ENCODE data around the gene ABHD2.
"Not testable (repeated sequence)": the region's sequence is repeated elsewhere in the genome, so short reads cannot be mapped to it uniquely, and the experiment has no call there.

The ABHD2 gene

DNA sequence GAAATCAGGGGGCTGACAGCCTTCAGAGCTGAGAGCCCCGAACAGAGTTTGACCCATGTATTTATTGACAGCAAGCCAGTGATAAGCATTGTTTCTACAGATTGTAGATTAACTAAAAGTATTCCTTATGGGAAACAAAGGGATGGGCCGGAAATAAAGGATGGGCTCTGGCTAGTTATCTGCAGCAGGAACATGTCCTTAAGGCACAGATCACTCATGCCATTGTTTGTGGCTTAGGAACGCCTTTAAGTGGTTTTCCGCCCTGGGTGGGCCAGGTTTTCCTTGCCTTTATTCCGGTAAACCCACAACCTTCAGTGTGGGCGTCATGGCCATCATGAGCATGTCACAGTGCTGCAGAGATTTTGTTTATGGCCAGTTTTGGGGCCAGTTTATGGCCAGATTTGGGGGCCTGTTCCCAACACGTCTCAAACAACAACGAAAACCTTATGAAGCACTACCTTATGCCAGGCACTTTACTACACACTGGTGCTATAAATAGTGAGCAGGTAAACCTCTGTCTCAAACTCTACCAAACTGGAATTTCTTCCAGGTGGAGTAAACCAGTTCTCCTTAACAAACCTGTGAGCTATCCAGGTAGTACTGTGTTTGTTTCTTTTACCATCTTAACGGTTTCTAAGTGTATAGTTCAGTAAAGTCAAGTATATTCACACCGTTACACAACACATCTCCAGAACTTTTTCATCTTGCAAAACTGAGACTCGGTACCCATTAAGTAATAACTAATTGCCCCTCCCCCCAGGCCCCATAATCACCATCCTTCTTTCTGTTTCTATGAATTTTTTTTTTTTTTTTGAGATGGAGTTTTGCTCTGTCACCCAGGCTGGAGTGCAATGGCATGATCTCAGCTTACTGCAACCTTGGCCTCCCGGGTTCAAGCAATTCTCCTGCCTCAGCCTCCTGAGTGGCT is 151.9 kb downstream of the ABHD2 start:
- H3K36me3 ChIP-seq (ENCODE audit: control insufficient read depth, low read depth, low read length); H3K27ac ChIP-seq (ENCODE audit: low read length); H3K9me3 ChIP-seq (ENCODE audit: control insufficient read depth, low read depth, low read length); H3K9ac ChIP-seq (ENCODE audit: low read length); H3K4me3 ChIP-seq (ENCODE audit: low read length); H3K27me3 ChIP-seq (ENCODE audit: control insufficient read depth, insufficient read depth, low read length); H3K4me1 ChIP-seq (ENCODE audit: control insufficient read depth, low read depth, low read length): not testable (repeated sequence)

DNA sequence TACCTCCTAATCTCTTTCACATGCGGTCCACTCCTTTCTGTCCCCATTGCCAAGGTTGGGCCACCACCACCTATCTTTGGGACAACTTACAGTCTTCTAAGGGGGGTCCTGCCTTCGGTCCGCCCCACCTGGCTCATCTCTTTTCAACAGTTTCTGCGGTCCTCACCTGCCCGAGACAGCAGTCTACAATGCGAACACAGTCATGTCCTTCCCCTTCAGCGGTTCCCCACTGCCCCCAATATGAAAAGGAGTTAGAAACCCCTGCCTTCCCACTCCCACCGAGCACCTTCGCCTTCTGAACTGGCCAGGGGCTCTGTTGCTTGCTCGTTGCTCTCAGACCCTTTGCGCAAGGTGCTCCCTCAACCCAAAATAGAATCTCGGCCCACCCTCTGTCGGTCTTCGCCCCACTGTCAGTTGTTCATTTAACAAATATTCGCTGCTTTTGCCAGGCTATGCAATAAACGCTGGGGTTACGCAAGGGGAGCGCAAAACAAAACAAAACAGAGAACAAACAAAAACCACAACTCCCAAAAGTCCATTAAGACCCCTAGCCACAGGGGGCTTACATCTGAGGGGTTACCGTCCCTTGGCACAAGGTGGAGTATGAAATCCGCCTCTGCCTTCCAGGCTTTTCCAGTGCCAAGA is 154.9 kb downstream of the ABHD2 start:
- Histone ChIP-seq H3K36me3 (ENCODE audit: control insufficient read depth, low read depth, low read length) (peaks cover 11% of the 10 kb centered on the region), H3K27me3 (ENCODE audit: control insufficient read depth, insufficient read depth, low read length) (no peaks in the 10 kb centered on the region), H3K4me1 (ENCODE audit: control insufficient read depth, low read depth, low read length) (no peaks in the 10 kb centered on the region), H3K27ac (ENCODE audit: low read length) (no peak overlapping the region), H3K9ac (ENCODE audit: low read length) (peak overlapping the region; percentile 83), H3K4me3 (ENCODE audit: low read length) (peak overlapping the region; percentile 94), H3K9me3 (ENCODE audit: control insufficient read depth, low read depth, low read length) (no peaks in the 10 kb centered on the region)

DNA sequence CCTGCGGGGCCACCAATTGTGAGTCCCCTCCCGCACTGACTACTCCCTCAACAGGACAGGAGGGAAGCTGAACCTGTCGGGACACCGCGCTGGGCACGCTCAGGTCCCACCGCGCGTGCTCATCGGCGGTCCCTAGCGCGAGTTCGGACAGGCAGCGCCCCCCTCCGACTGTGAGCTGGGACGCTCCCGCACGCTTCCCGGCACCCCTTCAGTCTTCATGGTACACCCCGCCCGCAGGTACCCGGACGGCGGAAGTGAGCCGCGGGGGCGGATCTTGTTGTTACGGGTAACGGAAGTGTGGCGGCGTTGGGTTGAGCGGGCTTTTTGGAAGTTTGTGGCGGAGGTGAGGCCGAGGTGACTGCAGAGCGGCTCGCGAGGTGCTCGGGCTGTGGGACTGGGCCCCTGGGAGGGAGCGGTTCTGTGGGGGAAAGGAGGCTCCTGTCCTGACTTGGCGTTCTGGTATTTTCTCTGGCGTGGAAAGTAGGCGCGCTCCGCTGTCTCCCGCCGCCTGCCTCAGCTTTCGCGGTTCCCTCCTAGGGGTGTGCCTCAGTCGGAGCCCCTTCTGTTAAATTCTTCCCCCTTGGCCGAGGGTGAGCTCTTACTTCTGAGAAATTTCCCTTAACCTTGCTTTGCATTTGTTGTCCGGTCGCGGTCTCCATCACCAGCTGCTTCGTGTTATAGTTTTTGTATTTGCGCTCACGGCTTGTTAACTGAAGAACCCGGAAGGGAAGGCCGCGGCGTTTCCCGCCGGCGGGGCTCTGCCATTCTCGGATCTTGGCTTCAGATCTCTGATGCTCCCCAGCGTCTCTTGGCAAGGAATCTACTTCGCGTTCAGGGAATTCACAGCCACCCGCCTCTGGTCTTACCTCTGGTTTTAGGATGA is 155.7 kb downstream of the ABHD2 start, which contains the start of gene FANCI:
Gene FANCI, plus strand, starts transcription at position 289 of the 883 bp plus-strand sequence. CDS start 3,669 bp downstream, outside the sequence.
- no peaks in the 10 kb centered on the region for H3K27me3 ChIP-seq (ENCODE audit: control insufficient read depth, insufficient read depth, low read length)
- no peaks in the 10 kb centered on the region for H3K9me3 ChIP-seq (ENCODE audit: control insufficient read depth, low read depth, low read length)
- peak within 1 kb of the TSS; percentile 94 for H3K4me3 ChIP-seq (ENCODE audit: low read length)
- peak within 1 kb of the TSS; percentile 43 for H3K27ac ChIP-seq (ENCODE audit: low read length)
- no peaks in the 10 kb centered on the region for H3K4me1 ChIP-seq (ENCODE audit: control insufficient read depth, low read depth, low read length)
- peak within 1 kb of the TSS; percentile 83 for H3K9ac ChIP-seq (ENCODE audit: low read length)
- H3K36me3 ChIP-seq (ENCODE audit: control insufficient read depth, low read depth, low read length), result peaks cover 19% of the 10 kb centered on the region

DNA sequence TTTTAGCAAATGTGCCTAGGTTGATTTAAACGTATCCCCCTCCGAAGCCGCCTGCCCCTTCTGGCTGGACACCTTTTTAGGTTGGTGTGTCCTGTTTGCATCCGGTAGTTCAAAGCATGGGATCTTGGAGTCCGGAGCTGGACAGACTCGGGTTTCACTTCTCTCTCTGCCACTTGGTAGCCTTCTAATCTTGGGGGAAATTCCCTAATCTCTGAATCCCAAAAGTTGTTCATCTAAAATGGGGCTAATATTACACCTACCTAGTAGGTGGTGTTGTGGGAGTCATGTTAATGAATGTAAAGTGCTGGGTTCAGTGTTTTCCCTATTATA is 156.3 kb downstream of the ABHD2 start:
- H3K9me3 ChIP-seq (ENCODE audit: control insufficient read depth, low read depth, low read length), result no peaks in the 10 kb centered on the region
- H3K36me3 ChIP-seq (ENCODE audit: control insufficient read depth, low read depth, low read length), result peaks cover 24% of the 10 kb centered on the region
- H3K27ac ChIP-seq (ENCODE audit: low read length), result peak overlapping the region; percentile 43
- H3K27me3 ChIP-seq (ENCODE audit: control insufficient read depth, insufficient read depth, low read length), result no peaks in the 10 kb centered on the region
- H3K9ac ChIP-seq (ENCODE audit: low read length), result peak overlapping the region; percentile 83
- peak overlapping the region; percentile 94 for H3K4me3 ChIP-seq (ENCODE audit: low read length)
- no peaks in the 10 kb centered on the region for H3K4me1 ChIP-seq (ENCODE audit: control insufficient read depth, low read depth, low read length)

DNA sequence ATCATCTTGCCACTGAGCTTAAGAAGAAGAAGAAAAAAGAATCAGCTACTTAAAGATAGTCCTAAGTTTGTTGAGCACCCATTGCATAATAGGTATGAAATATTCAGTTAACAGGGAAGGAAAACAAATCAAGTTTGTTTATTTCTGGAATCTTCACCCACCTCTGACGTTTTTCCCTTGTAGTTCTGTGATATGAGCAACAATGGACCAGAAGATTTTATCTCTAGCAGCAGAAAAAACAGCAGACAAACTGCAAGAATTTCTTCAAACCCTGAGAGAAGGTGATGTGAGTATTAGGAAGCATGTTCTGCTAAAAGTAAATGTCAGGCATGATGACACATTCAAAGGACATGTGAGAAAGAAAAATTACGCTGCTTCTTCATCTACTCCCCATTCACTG is 159.2 kb downstream of the ABHD2 start:
- Histone ChIP-seq H3K36me3 (ENCODE audit: control insufficient read depth, low read depth, low read length) (peaks cover 33% of the 10 kb centered on the region), H3K4me1 (ENCODE audit: control insufficient read depth, low read depth, low read length) (no peaks in the 10 kb centered on the region), H3K9ac (ENCODE audit: low read length) (no peak overlapping the region), H3K27me3 (ENCODE audit: control insufficient read depth, insufficient read depth, low read length) (no peaks in the 10 kb centered on the region), H3K4me3 (ENCODE audit: low read length) (no peak overlapping the region), H3K27ac (ENCODE audit: low read length) (no peak overlapping the region), H3K9me3 (ENCODE audit: control insufficient read depth, low read depth, low read length) (no peaks in the 10 kb centered on the region)

DNA sequence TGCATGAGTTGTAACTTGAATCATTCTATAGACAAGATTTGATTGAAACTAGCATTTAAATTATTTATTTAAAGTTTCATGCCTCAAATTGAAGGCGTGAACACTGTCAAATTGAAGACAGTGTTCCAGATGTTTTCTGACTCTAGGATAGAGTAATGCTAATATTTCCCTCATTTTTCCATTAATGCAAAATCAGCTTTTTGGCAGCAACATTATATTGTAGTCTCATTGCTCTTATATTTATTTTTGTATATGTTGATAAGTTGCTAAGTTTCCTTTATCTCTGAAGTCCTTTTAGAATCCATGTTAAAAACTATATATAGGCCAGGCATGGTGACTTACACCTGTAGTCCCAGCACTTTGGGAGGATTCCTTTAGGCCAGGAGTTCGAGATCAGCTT is 160.3 kb downstream of the ABHD2 start:
- Histone ChIP-seq H3K4me3 (ENCODE audit: low read length) (no peak overlapping the region), H3K9ac (ENCODE audit: low read length) (no peak overlapping the region), H3K27ac (ENCODE audit: low read length) (no peak overlapping the region), H3K27me3 (ENCODE audit: control insufficient read depth, insufficient read depth, low read length) (no peaks in the 10 kb centered on the region), H3K36me3 (ENCODE audit: control insufficient read depth, low read depth, low read length) (peaks cover 33% of the 10 kb centered on the region), H3K9me3 (ENCODE audit: control insufficient read depth, low read depth, low read length) (no peaks in the 10 kb centered on the region), H3K4me1 (ENCODE audit: control insufficient read depth, low read depth, low read length) (no peaks in the 10 kb centered on the region)

DNA sequence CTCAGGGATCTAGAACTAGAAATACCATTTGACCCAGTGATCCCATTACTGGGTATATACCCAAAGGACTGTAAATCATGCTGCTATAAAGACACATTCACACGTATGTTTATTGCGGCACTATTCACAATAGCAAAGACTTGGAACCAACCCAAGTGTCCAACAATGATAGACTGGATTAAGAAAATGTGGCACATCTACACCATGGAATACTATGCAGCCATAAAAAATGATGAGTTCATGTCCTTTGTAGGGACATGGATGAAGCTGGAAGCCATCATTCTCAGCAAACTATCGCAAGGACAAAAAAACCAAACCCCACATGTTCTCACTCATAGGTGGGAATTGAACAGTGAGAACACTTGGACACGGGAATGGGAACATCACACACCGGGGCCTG is 161.9 kb downstream of the ABHD2 start:
- H3K9ac ChIP-seq (ENCODE audit: low read length); H3K4me3 ChIP-seq (ENCODE audit: low read length); H3K9me3 ChIP-seq (ENCODE audit: control insufficient read depth, low read depth, low read length); H3K27ac ChIP-seq (ENCODE audit: low read length); H3K4me1 ChIP-seq (ENCODE audit: control insufficient read depth, low read depth, low read length); H3K27me3 ChIP-seq (ENCODE audit: control insufficient read depth, insufficient read depth, low read length): not testable (repeated sequence)
- H3K36me3 ChIP-seq (ENCODE audit: control insufficient read depth, low read depth, low read length), result peaks cover 38% of the 10 kb centered on the region

Measured in iPS-18a (cell line).